Endothelial cell of umbilical vein (primary cell): ENCODE data around the gene MYRFL. TPM values are rescaled to one million over a fixed set of nuclear protein-coding genes. Genes with fewer than 3 reads are reported as not detected.

Experiments used
- BruUV-seq: library from RNA; stranded (reverse); fragments of 400-500 nt; replicated peaks from 2 replicates; lab custom pipeline; 2021; lab: Mats Ljungman, UMichigan
- CTCF ChIA-PET: fragments of 300-600, 350-600 bp; sonication (Branson Sonifier 250); formaldehyde crosslinking; loops from one replicate; lab custom pipeline; 2021; ENCODE audit warnings: antibody characterized with exemption, inconsistent platforms; lab: Charles Lee
- POLR2A ChIA-PET: fragments of 300-600, 350-600 bp; sonication (Branson Sonifier 250); formaldehyde crosslinking; loops from one replicate; lab custom pipeline; 2021; ENCODE audit warnings: antibody characterized with exemption, inconsistent platforms; lab: Charles Lee
- DNase-seq: peaks from one replicate; pipeline ENCODE4 v3.0.0-alpha.2; 2011; ENCODE audit warnings: low read depth, low spot score
- FAIRE-seq: peaks from 2 replicates; lab custom pipeline; 2011; peaks lifted over from hg19 to GRCh38; lab: Jason Lieb, UNC
- H2AFZ ChIP-seq: 2 replicates; pipeline ENCODE4 v1.6.0; 2012; ENCODE audit warnings: low read depth, low read length, control low read depth, inconsistent platforms
- H3K27ac ChIP-seq: 2 replicates; pipeline ENCODE4 v1.5.1; 2011; ENCODE audit warnings: low read depth, mild to moderate bottlenecking, control low read depth, low read length, moderate library complexity; ENCODE audit not compliant: insufficient read depth
- H3K27me3 ChIP-seq, 2 experiments: 2 replicates each; pipeline versions ENCODE4 v1.6.0 to v1.6.1; 2011; ENCODE audit warnings: low read length in 2 of 2, mixed read lengths in 1 of 2; ENCODE audit not compliant: control insufficient read depth in 2 of 2, insufficient read depth in 2 of 2
- H3K36me3 ChIP-seq, 2 experiments: 2 replicates in 1 of 2; 3 replicates in 1 of 2; pipeline ENCODE4 v1.5.1; 2011; ENCODE audit warnings: low read length in 2 of 2, mild to moderate bottlenecking in 1 of 2, moderate library complexity in 1 of 2; ENCODE audit not compliant: control insufficient read depth in 2 of 2, insufficient read depth in 2 of 2; ENCODE audit errors: extremely low read depth in 1 of 2
- H3K4me1 ChIP-seq: 3 replicates; pipeline ENCODE4 v1.5.1; 2011; ENCODE audit warnings: mild to moderate bottlenecking, low read length; ENCODE audit not compliant: control insufficient read depth, insufficient read depth; ENCODE audit errors: extremely low read depth
- H3K4me2 ChIP-seq: 2 replicates; pipeline ENCODE4 v1.6.1; 2011; ENCODE audit warnings: low read length, control low read depth, mixed read lengths; ENCODE audit not compliant: insufficient read depth
- H3K4me3 ChIP-seq, 3 experiments: fragments of 200-600 bp in 1 of 3; sonication (generic), shearing (Covaris generic) in 1 of 3; replicated peaks in 1 of 3; 2 replicates each; pipeline ENCODE4 v1.5.1; 2011 to 2016; ENCODE audit warnings: control low read depth in 3 of 3, low read length in 3 of 3, mild to moderate bottlenecking in 2 of 3, inconsistent platforms in 1 of 3, low read depth in 1 of 3, moderate library complexity in 1 of 3; ENCODE audit not compliant: insufficient read depth in 1 of 3
- H3K79me2 ChIP-seq: 2 replicates; pipeline ENCODE4 v1.6.0; 2012; ENCODE audit warnings: low read length, inconsistent platforms; ENCODE audit not compliant: control insufficient read depth, insufficient read depth
- H3K9ac ChIP-seq: replicated peaks from 2 replicates; pipeline ENCODE3; 2011; ENCODE audit warnings: low read length, control low read depth; ENCODE audit not compliant: insufficient read depth; ENCODE audit errors: extremely low read depth
- H3K9me1 ChIP-seq: replicated peaks from 3 replicates; pipeline ENCODE4 v1.6.0; 2011; ENCODE audit warnings: mild to moderate bottlenecking, low read length; ENCODE audit not compliant: control insufficient read depth, insufficient read depth; ENCODE audit errors: extremely low read depth
- H3K9me3 ChIP-seq: replicated peaks from 2 replicates; pipeline ENCODE4 v1.5.1; 2012; ENCODE audit warnings: low read length, inconsistent platforms; ENCODE audit not compliant: control insufficient read depth, insufficient read depth
- H4K20me1 ChIP-seq: replicated peaks from 2 replicates; pipeline ENCODE3; 2011; ENCODE audit warnings: mild to moderate bottlenecking, low read length; ENCODE audit not compliant: control insufficient read depth, insufficient read depth; ENCODE audit errors: extremely low read depth
- EZH2 ChIP-seq: IDR thresholded peaks from 2 replicates; pipeline ENCODE4 v1.6.1; 2012; ENCODE audit warnings: borderline replicate concordance, low read depth, mild to moderate bottlenecking, moderate library complexity, low read length, inconsistent platforms; ENCODE audit not compliant: severe bottlenecking
- FOS ChIP-seq: IDR thresholded peaks from 2 replicates; pipeline ENCODE4 v1.6.1; 2011; ENCODE audit warnings: mild to moderate bottlenecking, low read length, moderate library complexity, borderline replicate concordance; ENCODE audit not compliant: insufficient read depth
- GATA2 ChIP-seq: IDR thresholded peaks from 2 replicates; pipeline ENCODE4 v1.7.0; 2011; ENCODE audit warnings: low read depth, mild to moderate bottlenecking, moderate library complexity, mixed read lengths, low read length; ENCODE audit not compliant: insufficient read length, insufficient read depth
- JUN ChIP-seq: IDR thresholded peaks from 2 replicates; pipeline ENCODE4 v1.6.1; 2011; ENCODE audit warnings: borderline replicate concordance, low read depth; ENCODE audit not compliant: insufficient read length, insufficient read depth
- MYC ChIP-seq: IDR thresholded peaks from one replicate; pipeline ENCODE4 v1.6.1; 2011; ENCODE audit warnings: mild to moderate bottlenecking, low read depth, low read length
- POLR2A ChIP-seq: IDR thresholded peaks from 2 replicates; pipeline ENCODE4 v1.6.1; 2012; ENCODE audit warnings: low read depth, mild to moderate bottlenecking, control low read depth, low read length
- POLR2AphosphoS5 ChIP-seq: IDR thresholded peaks from 2 replicates; pipeline ENCODE4 v1.6.1; 2012; ENCODE audit warnings: low read depth, mild to moderate bottlenecking, control low read depth, low read length, moderate library complexity; ENCODE audit not compliant: insufficient read depth
- dilution Hi-C: fragments of 300-500 bp; cut with MboI; formaldehyde crosslinking; loops from one replicate; pipeline ENCODE4 v1.15.0; 2019; ENCODE audit warnings: low sequenced_read_pairs; ENCODE audit not compliant: extremely low pct_ligation_motif_present
- intact Hi-C: fragments of 100-400 bp; cut with micrococcal nuclease; formaldehyde crosslinking; loops from one replicate; pipeline ENCODE4 v1.10.0; 2022
- polyA plus RNA-seq, 4 experiments: library from polyadenylated mRNA; depleted of rRNA in 3 of 4; stranded (reverse) in 3 of 4; unstranded in 1 of 4; fragments of >200 nt; gene quantifications; 2 replicates each; pipeline versions ENCODE4 v1.2.1 to v1.2.3, GENCODE V29; 2011 to 2012; ENCODE audit warnings: missing spikeins in 1 of 4
- total RNA-seq: library from RNA; stranded (reverse); gene quantifications from 2 replicates; pipeline ENCODE4 v1.2.3, GENCODE V29; 2021
- TF ChIP-seq, protein P1 (sequence below): IDR thresholded peaks from 2 replicates; pipeline ENCODE4 v1.6.1; 2011; ENCODE audit not compliant: insufficient read depth, insufficient read length
- TF ChIP-seq, protein P2 (sequence below), 2 donors: IDR thresholded peaks; 1 replicate in 1 of 2; 2 replicates in 1 of 2; pipeline ENCODE4 v1.5.1; 2011; ENCODE audit warnings: low read length in 2 of 2, mild to moderate bottlenecking in 2 of 2, moderate library complexity in 2 of 2, control low read depth in 1 of 2, inconsistent platforms in 1 of 2, low read depth in 1 of 2; ENCODE audit not compliant: insufficient read depth in 1 of 2; ENCODE audit errors: extremely low read depth in 1 of 2

MYRFL gene
- total and polyA plus RNA-seq, 2 donors (not counting 3 experiments of a cell fraction or from before 2014, with no cell fraction given): not detected

DNA sequence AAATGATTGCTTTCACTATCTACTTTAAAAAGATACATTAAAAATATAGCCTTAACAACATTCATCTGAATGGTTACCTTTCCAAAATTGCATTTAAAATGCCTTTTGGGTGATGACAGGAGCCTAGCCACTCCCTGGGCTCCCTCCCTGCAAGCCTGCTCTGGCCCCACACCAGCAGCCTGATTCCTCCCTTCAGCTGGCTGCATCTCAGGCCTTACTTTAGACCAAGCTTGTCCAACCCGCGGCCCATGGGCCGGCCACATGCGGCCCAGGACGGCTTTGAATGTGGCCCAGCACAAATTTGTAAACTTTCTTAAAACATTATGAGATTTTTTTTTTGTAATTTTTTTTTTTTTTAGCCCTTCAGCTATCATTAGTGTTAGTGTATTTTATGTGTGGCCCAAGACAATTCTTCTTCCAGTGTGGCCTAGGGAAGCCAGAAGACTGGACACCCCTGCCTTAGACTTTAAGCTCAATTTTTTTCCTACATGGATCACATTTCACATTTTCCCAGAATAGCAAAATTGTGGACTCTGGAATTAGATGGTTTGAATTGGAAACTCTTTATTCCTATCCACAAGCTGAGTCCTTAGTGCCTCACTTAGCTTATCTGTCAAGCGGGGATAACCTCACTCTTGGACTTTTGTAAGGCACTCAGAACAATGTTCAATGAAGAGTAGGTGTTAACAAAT is 124.4 kb downstream of the MYRFL start:
- H3K9me1 ChIP-seq: no peaks in the 10 kb centered on the region
- no peak overlapping the region for H3K9ac ChIP-seq
- H3K27me3 ChIP-seq: peaks cover 0 to 5% of the 10 kb centered on the region in 2 experiments
- no peaks in the 10 kb centered on the region for H3K36me3 ChIP-seq
- no peak for TF ChIP-seq POLR2A
- TF ChIP-seq MYC: no peak
- TF ChIP-seq EZH2: no peak
- TF ChIP-seq, protein P1, sequence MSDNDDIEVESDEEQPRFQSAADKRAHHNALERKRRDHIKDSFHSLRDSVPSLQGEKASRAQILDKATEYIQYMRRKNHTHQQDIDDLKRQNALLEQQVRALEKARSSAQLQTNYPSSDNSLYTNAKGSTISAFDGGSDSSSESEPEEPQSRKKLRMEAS: no peak
- TF ChIP-seq, protein P2, sequence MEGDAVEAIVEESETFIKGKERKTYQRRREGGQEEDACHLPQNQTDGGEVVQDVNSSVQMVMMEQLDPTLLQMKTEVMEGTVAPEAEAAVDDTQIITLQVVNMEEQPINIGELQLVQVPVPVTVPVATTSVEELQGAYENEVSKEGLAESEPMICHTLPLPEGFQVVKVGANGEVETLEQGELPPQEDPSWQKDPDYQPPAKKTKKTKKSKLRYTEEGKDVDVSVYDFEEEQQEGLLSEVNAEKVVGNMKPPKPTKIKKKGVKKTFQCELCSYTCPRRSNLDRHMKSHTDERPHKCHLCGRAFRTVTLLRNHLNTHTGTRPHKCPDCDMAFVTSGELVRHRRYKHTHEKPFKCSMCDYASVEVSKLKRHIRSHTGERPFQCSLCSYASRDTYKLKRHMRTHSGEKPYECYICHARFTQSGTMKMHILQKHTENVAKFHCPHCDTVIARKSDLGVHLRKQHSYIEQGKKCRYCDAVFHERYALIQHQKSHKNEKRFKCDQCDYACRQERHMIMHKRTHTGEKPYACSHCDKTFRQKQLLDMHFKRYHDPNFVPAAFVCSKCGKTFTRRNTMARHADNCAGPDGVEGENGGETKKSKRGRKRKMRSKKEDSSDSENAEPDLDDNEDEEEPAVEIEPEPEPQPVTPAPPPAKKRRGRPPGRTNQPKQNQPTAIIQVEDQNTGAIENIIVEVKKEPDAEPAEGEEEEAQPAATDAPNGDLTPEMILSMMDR (IDR thresholded peaks at IDR 0.05; ENCODE audit: extremely low read depth in 1 of 2, insufficient read depth in 1 of 2, low read depth in 1 of 2, low read length in 2 of 2): no peak
- no peak for TF ChIP-seq GATA2
- TF ChIP-seq POLR2AphosphoS5: no peak
- TF ChIP-seq JUN: no peak
- no peak for TF ChIP-seq FOS
- FAIRE-seq: no peak
- H3K79me2 ChIP-seq: no peaks in the 10 kb centered on the region
- CTCF ChIA-PET: interaction anchor here (0.9 to 1.3 kb wide), 3 partner anchors 9 to 40 kb away, joined by 3 to 5 read pairs (median 3); no protein-coding TSS in a partner anchor
- no peak overlapping the region for H3K27ac ChIP-seq
- no TSS peak for BruUV-seq
- dilution Hi-C loops (no loop called here), intact Hi-C loops (no loop called here)
- no peak overlapping the region for H3K4me3 ChIP-seq
- no peak for DNase-seq
- no peaks in the 10 kb centered on the region for H3K9me3 ChIP-seq
- H3K4me1 ChIP-seq: no peaks in the 10 kb centered on the region
- POLR2A ChIA-PET: no interaction called here
- no peak overlapping the region for H3K4me2 ChIP-seq
- no peaks in the 10 kb centered on the region for H4K20me1 ChIP-seq
- no peak overlapping the region for H2AFZ ChIP-seq
